Prostate gland (tissue), 2 donors: ENCODE measurements around the gene ARHGAP4. TPM values are rescaled to one million over a fixed set of nuclear protein-coding genes. Genes with fewer than 3 reads are reported as not detected.

Experiments used
- DNase-seq: peaks from one replicate; pipeline ENCODE4 v3.0.0-alpha.2; 2019; ENCODE audit warnings: low spot score
- H3K27ac ChIP-seq, 2 donors: fragments of 200-600 bp; sonication (generic); 2 replicates each; pipeline ENCODE4 v1.5.1; 2017 to 2019
- H3K27me3 ChIP-seq: fragments of 200-600 bp; sonication (generic); replicated peaks from 2 replicates; pipeline ENCODE4 v1.5.1; 2019; ENCODE audit not compliant: insufficient read depth
- H3K36me3 ChIP-seq, 2 donors: fragments of 200-600 bp; sonication (generic); 1 replicate in 1 of 2; 2 replicates in 1 of 2; pipeline versions ENCODE4 v1.5.1 to v1.8.1; 2017 to 2019
- H3K4me1 ChIP-seq: fragments of 200-600 bp; sonication (generic); replicated peaks from 2 replicates; pipeline ENCODE4 v1.5.1; 2019
- H3K4me3 ChIP-seq, 2 donors: fragments of 200-600 bp; sonication (generic); 2 replicates each; pipeline ENCODE4 v1.5.1; 2017 to 2019
- H3K9me3 ChIP-seq: fragments of 200-600 bp; sonication (generic); 2 replicates; pipeline ENCODE4 v1.5.1; 2017
- CTCF ChIP-seq, 4 experiments: fragments of 200-600 bp in 2 of 4; fragments of 450-650 bp in 2 of 4; sonication (generic) in 2 of 4; IDR thresholded peaks; 1 replicate in 3 of 4; 2 replicates in 1 of 4; pipeline ENCODE4 v1.5.1; 2016 to 2019; ENCODE audit warnings: antibody characterized with exemption in 4 of 4, mild to moderate bottlenecking in 2 of 4, moderate library complexity in 2 of 4
- POLR2A ChIP-seq: fragments of 450-650 bp; IDR thresholded peaks from one replicate; pipeline ENCODE4 v1.6.1; 2016; ENCODE audit warnings: antibody characterized with exemption, mild to moderate bottlenecking
- POLR2AphosphoS5 ChIP-seq: sonication (generic); formaldehyde crosslinking; IDR thresholded peaks from one replicate; pipeline ENCODE4 v1.6.1; 2017; ENCODE audit warnings: antibody characterized with exemption
- WGBS: methylation state at CpG from one replicate; pipeline ENCODE4 v1.1.5; 2018; 5-methylcytosine and 5-hydroxymethylcytosine counted together
- intact Hi-C: fragments of 100-400 bp; cut with DNase I; formaldehyde crosslinking; loops from one replicate; pipeline ENCODE4 v1.14.2; 2022
- total RNA-seq, 2 donors: library from RNA; depleted of rRNA; stranded (reverse); fragments of >200 nt; gene quantifications; one replicate each; pipeline ENCODE4 v1.1.0, GENCODE V29; 2016

Gene ARHGAP4
- total RNA-seq, 2 donors from 2014 or later = 11.9 to 41.1 TPM

GRCh38 chrX:153958605-153959004 is 32.5 kb upstream of the ARHGAP4 start:
- no peak overlapping the region for H3K27ac ChIP-seq
- H3K4me3 ChIP-seq = no peak overlapping the region
- DNase-seq = no peak
- H3K9me3 ChIP-seq = no peaks in the 10 kb centered on the region
- H3K27me3 ChIP-seq = no peaks in the 10 kb centered on the region
- TF ChIP-seq CTCF (IDR thresholded peaks at IDR 0.05) = no peak
- no peak for TF ChIP-seq POLR2AphosphoS5
- TF ChIP-seq POLR2A = no peak
- no peaks in the 10 kb centered on the region for H3K4me1 ChIP-seq
- intact Hi-C loops = no loop called here
- 80% methylated on average over 2 of the region's 14 CpGs for WGBS
- H3K36me3 ChIP-seq = no peaks in the 10 kb centered on the region

GRCh38 chrX:153957224-153957623 is 31.2 kb upstream of the ARHGAP4 start:
- no peak overlapping the region for H3K27ac ChIP-seq
- no peaks in the 10 kb centered on the region for H3K27me3 ChIP-seq
- H3K4me1 ChIP-seq = no peaks in the 10 kb centered on the region
- H3K4me3 ChIP-seq = no peak overlapping the region
- WGBS = 67% methylated on average over 5 of the region's 17 CpGs
- DNase-seq = no peak
- H3K36me3 ChIP-seq = no peaks in the 10 kb centered on the region
- H3K9me3 ChIP-seq = no peaks in the 10 kb centered on the region
- TF ChIP-seq POLR2AphosphoS5 = no peak
- TF ChIP-seq CTCF (IDR thresholded peaks at IDR 0.05) = no peak
- TF ChIP-seq POLR2A = no peak
- intact Hi-C loops = no loop called here

- no peaks in the 10 kb centered on the region for H3K36me3 ChIP-seq
These were observed 30.2 kb upstream of the ARHGAP4 start for GRCh38 chrX:153956044-153956907.

GRCh38 chrX:153955228-153955732 is 29.2 kb upstream of the ARHGAP4 start:
- Histone ChIP-seq H3K27me3 (no peaks in the 10 kb centered on the region), H3K4me3 (no peak overlapping the region), H3K9me3 (no peaks in the 10 kb centered on the region), H3K27ac (no peak overlapping the region), H3K4me1 (no peaks in the 10 kb centered on the region), H3K36me3 (no peaks in the 10 kb centered on the region)
- 58% methylated on average over 2 of the region's 12 CpGs for WGBS
- TF ChIP-seq POLR2AphosphoS5 (no peak), POLR2A (no peak), CTCF (IDR thresholded peaks at IDR 0.05) (no peak)
- no peak for DNase-seq
- intact Hi-C loops = no loop called here

More at GRCh38 chrX:153956044-153956907, 30.2 kb upstream of the ARHGAP4 start:
- H3K27ac ChIP-seq = no peak overlapping the region
- no peak overlapping the region for H3K4me3 ChIP-seq
- no peak for DNase-seq
- no peaks in the 10 kb centered on the region for H3K9me3 ChIP-seq
- WGBS = 78% methylated on average over 10 of the region's 35 CpGs
- intact Hi-C loops = no loop called here
- H3K27me3 ChIP-seq = no peaks in the 10 kb centered on the region
- TF ChIP-seq CTCF (IDR thresholded peaks at IDR 0.05) (no peak), POLR2A (no peak), POLR2AphosphoS5 (no peak)
- no peaks in the 10 kb centered on the region for H3K4me1 ChIP-seq
